ENCODE results near the gene CCS. TPM values are rescaled to one million over a fixed set of nuclear protein-coding genes. Genes with fewer than 3 reads are reported as not detected.
A peak's percentile ranks its signal among the peaks of the same experiment; 100 is the strongest.

The CCS gene
- total RNA-seq, 2 experiments from 2014 or later, result 31.7 to 36.7 TPM

DNA sequence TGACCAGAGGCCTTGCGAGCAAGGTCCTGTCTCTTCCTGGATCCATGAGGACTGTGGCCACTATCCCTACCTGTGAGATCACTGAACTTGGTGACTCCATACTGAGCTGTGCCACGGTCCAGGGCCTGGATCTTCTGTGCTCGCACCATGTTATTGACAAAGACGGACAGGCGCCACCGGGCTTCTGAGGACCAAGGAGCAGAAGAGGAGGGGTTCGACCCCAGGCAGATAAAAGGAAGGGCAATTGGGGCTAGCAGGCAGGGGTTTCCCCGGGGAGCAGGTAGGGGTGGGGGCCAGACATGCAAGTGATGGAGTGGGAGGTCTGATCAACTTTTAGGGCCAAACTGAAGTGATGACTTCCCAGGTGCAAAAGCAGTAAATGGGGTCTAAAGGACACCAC lies 26.8 kb upstream of the CCS start:
- CTCF ChIA-PET (ENCODE audit: unreplicated experiment), result no interaction called here
- no TSS peak for BruUV-seq (replicated peaks)

DNA sequence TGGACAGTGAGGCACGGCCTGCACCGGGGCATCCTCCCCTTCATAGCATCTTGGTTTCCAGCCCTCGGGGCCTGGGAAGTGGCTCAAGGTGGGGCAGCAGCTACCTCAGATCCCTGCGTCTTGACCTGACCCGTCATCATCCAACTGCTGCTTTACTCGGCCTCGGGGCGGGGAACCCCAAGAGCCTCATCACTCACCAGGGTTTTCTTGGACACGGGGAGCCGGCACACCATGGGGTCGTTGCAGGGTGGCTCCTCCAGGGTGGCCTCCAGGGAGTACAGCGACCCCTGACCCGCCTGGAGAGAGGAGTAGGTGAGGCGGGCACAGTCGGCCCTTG lies 25.2 kb upstream of the CCS start:
- Histone ChIP-seq H3K4me3 (ENCODE audit: low read depth, low read length, poor library complexity, severe bottlenecking) (no peak overlapping the region), H2AFZ (ENCODE audit: low read length) (no peak overlapping the region), H3K36me3 (ENCODE audit: insufficient read depth, low read length) (no peaks in the 10 kb centered on the region), H3K79me2 (ENCODE audit: insufficient read depth, low read depth, low read length) (no peaks in the 10 kb centered on the region), H3K27ac (ENCODE audit: low read depth, low read length, poor library complexity, severe bottlenecking) (no peak overlapping the region), H4K20me1 (ENCODE audit: insufficient read depth, low read length) (no peaks in the 10 kb centered on the region), H3K4me2 (ENCODE audit: low read length) (peak overlapping the region; percentile 5; the same call in 1 of the 2 replicates), H3K9me2 (ENCODE audit: insufficient read depth, low read length) (no peaks in the 10 kb centered on the region), H3K4me1 (ENCODE audit: insufficient read depth, low read length, poor library complexity, severe bottlenecking) (no peaks in the 10 kb centered on the region), H3K9me3 (ENCODE audit: low read length) (no peaks in the 10 kb centered on the region)
- POLR2A ChIA-PET, result interaction anchor here (0.7 kb wide), 1 partner anchor 12 kb away, joined by 5 read pairs; no protein-coding TSS in a partner anchor
- intact Hi-C loops (cut with micrococcal nuclease; ENCODE audit: unreplicated experiment), result no loop called here
- CTCF ChIA-PET (ENCODE audit: unreplicated experiment), result no interaction called here
- no peak for DNase-seq (ENCODE audit: low spot score)
- TF ChIP-seq EZH2phosphoT487 (IDR thresholded peaks at IDR 0.05; ENCODE audit: borderline replicate concordance, low read depth, low read length), result no peak
- TF ChIP-seq, protein P1, sequence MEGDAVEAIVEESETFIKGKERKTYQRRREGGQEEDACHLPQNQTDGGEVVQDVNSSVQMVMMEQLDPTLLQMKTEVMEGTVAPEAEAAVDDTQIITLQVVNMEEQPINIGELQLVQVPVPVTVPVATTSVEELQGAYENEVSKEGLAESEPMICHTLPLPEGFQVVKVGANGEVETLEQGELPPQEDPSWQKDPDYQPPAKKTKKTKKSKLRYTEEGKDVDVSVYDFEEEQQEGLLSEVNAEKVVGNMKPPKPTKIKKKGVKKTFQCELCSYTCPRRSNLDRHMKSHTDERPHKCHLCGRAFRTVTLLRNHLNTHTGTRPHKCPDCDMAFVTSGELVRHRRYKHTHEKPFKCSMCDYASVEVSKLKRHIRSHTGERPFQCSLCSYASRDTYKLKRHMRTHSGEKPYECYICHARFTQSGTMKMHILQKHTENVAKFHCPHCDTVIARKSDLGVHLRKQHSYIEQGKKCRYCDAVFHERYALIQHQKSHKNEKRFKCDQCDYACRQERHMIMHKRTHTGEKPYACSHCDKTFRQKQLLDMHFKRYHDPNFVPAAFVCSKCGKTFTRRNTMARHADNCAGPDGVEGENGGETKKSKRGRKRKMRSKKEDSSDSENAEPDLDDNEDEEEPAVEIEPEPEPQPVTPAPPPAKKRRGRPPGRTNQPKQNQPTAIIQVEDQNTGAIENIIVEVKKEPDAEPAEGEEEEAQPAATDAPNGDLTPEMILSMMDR (conservative IDR thresholded peaks at IDR 0.05; ENCODE audit: low read length), result no peak
- BruUV-seq (replicated peaks), result no TSS peak

More for the DNA sequence above, 26.8 kb upstream of the CCS start:
- POLR2A ChIA-PET, result interaction anchor here (0.7 kb wide), 1 partner anchor 158 kb away, joined by 5 read pairs; no protein-coding TSS in a partner anchor
- no peaks in the 10 kb centered on the region for H3K9me3 ChIP-seq (ENCODE audit: low read length)
- no peaks in the 10 kb centered on the region for H3K79me2 ChIP-seq (ENCODE audit: insufficient read depth, low read depth, low read length)
- no peak for DNase-seq (ENCODE audit: low spot score)
- no peaks in the 10 kb centered on the region for H3K36me3 ChIP-seq (ENCODE audit: insufficient read depth, low read length)
- no peaks in the 10 kb centered on the region for H3K4me1 ChIP-seq (ENCODE audit: insufficient read depth, low read length, poor library complexity, severe bottlenecking)
- no peak overlapping the region for H3K27ac ChIP-seq (ENCODE audit: low read depth, low read length, poor library complexity, severe bottlenecking)
- no peak for TF ChIP-seq EZH2phosphoT487 (IDR thresholded peaks at IDR 0.05; ENCODE audit: borderline replicate concordance, low read depth, low read length)
- TF ChIP-seq, protein P1 (conservative IDR thresholded peaks at IDR 0.05; ENCODE audit: low read length), result no peak
- H4K20me1 ChIP-seq (ENCODE audit: insufficient read depth, low read length), result no peaks in the 10 kb centered on the region
- no peak overlapping the region for H3K4me2 ChIP-seq (ENCODE audit: low read length)
- H3K9me2 ChIP-seq (ENCODE audit: insufficient read depth, low read length), result no peaks in the 10 kb centered on the region
- no peak overlapping the region for H2AFZ ChIP-seq (ENCODE audit: low read length)
- no peak overlapping the region for H3K4me3 ChIP-seq (ENCODE audit: low read depth, low read length, poor library complexity, severe bottlenecking)
- intact Hi-C loops (cut with micrococcal nuclease; ENCODE audit: unreplicated experiment), result no loop called here

DNA sequence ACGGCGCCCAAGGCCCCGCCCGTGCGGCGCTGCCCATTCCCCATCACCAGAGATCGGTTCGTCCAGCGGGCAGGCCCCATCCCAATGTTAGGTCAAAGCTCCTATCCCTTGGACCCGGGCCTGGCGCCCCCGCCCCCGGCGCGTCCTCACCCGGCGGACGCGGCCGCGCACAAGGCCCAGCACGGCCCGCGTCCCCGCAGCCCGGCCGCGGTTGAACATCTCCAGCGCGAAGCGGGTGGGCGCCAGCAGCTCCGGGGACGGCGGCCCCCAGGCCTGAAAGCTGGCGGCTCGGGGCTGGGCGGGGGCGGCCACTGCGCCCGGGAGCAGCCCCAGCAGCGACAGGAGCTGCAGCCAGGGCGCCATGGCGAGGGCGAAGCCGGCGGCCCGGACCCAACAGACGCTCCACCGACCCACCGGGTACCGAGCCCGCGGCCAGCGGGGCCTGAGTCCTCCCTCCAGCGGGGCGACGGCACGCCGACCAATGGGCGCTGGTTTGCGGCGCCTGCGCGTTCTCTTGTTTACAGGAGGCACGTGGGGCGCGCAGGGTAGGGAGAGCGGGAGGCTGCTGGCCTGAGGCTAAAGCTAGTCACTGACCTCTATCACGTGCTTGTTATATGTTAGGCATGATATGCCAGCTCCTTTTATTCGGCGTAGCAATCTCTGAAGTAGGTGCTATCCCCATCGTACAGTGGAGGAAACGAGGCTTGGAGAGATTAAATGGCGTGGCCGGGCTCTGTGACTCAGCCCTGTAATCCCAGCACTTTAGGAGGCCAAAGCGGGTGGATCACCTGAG lies 24.7 kb upstream of the CCS start, which contains the start of gene CTSF:
TSS of gene CTSF (minus strand) at position 483 of the 793 bp plus-strand sequence. CDS start at position 363, 120 bp downstream.
- Histone ChIP-seq H3K4me2 (ENCODE audit: low read length) (peak within 1 kb of the TSS; percentile 5; the same call in 1 of the 2 replicates), H3K79me2 (ENCODE audit: insufficient read depth, low read depth, low read length) (no peaks in the 10 kb centered on the region), H3K4me3 (ENCODE audit: low read depth, low read length, poor library complexity, severe bottlenecking) (no peak within 1 kb of the TSS), H2AFZ (ENCODE audit: low read length) (no peak within 1 kb of the TSS), H3K9me3 (ENCODE audit: low read length) (no peaks in the 10 kb centered on the region), H3K4me1 (ENCODE audit: insufficient read depth, low read length, poor library complexity, severe bottlenecking) (no peaks in the 10 kb centered on the region), H4K20me1 (ENCODE audit: insufficient read depth, low read length) (no peaks in the 10 kb centered on the region), H3K27ac (ENCODE audit: low read depth, low read length, poor library complexity, severe bottlenecking) (no peak within 1 kb of the TSS), H3K9me2 (ENCODE audit: insufficient read depth, low read length) (no peaks in the 10 kb centered on the region), H3K36me3 (ENCODE audit: insufficient read depth, low read length) (no peaks in the 10 kb centered on the region)
- no peak for TF ChIP-seq EZH2phosphoT487 (IDR thresholded peaks at IDR 0.05; ENCODE audit: borderline replicate concordance, low read depth, low read length)
- TF ChIP-seq, protein P1 (conservative IDR thresholded peaks at IDR 0.05; ENCODE audit: low read length), result no peak
- no TSS peak for BruUV-seq (replicated peaks)
- intact Hi-C loops (cut with micrococcal nuclease; ENCODE audit: unreplicated experiment), result no loop called here
- ChIA-PET CTCF (ENCODE audit: unreplicated experiment) (no interaction called here), POLR2A (no interaction called here)
- DNase-seq (ENCODE audit: low spot score), result no peak
